Measurements from ENCODE around the gene ATG2B. TPM values are rescaled to one million over a fixed set of nuclear protein-coding genes. Genes with fewer than 3 reads are reported as not detected.

The ATG2B gene
- total and polyA plus RNA-seq, 5 donors from 2014 or later: 2.0 to 40.0 (median 2.3) TPM

DNA sequence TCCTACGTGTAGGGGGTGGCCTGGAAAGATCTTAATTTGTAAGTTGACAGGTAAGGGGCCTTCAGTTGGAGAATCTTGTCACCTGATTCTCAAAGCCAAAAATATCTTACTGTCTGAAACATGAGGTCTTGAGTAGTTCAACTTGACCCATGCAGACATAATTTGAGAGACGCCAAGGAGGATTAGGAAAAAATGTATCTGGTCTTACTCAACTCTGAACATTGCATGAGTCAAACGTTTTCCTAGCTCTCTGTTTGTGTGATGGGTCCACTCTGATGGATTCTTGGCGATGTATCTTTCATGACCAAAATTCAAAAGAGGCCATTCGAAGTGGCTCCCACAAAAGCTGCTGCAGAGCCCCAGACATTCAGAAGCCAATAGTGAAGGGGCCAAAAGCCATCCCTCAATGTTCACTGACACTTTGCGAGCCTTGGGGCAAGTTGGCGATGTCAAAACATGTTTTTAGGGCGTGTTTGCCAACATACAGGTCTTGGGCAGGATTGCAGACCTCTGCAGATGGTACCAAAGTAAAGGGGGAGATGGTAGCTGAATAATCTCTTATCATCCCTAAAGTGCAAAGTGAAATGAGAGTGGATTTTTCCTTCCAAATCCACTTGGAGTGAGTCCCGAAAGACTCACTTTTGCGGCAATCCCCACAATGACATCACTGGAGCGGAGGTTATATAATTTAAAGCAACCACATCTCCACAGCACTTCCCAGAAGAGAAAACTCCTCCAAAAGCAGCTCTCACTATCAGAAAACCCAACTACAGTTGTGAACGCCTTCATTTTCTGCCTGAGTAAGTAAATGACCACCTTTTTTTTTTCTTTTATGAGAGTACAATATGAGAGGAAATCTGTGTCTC, 107.4 kb downstream of the ATG2B start, which contains the start of gene BDKRB1:
Gene BDKRB1, plus strand, starts transcription at position 710 of the 866 bp plus-strand sequence. CDS start 7,473 bp downstream, outside the sequence.
- no peak for ATAC-seq (ENCODE audit: low read depth in 2 of 2)
- H3K36me3 Mint-ChIP-seq: no peaks in the 10 kb centered on the region
- peak within 1 kb of the TSS in 1 of 4 donors; percentile 51 for H3K4me3 Mint-ChIP-seq
- no peaks in the 10 kb centered on the region for H3K4me1 Mint-ChIP-seq
- Histone ChIP-seq H3K27me3 (ENCODE audit: control insufficient read depth, insufficient read depth, low read length) (peaks cover 11% of the 10 kb centered on the region), H3K4me1 (ENCODE audit: control insufficient read depth, insufficient read depth, low read length, poor library complexity, severe bottlenecking) (no peaks in the 10 kb centered on the region), H3K4me3 (ENCODE audit: low read depth, low read length) (no peak within 1 kb of the TSS), H3K36me3 (ENCODE audit: control insufficient read depth, insufficient read depth, low read length) (no peaks in the 10 kb centered on the region), H3K9me3 (ENCODE audit: control insufficient read depth in 2 of 2, low read length in 2 of 2) (no peaks in the 10 kb centered on the region), H3K27ac (ENCODE audit: insufficient read depth, low read length, poor library complexity, severe bottlenecking) (no peak within 1 kb of the TSS)
- no peak within 1 kb of the TSS for H3K27ac Mint-ChIP-seq
- H3K9me3 Mint-ChIP-seq: no peaks in the 10 kb centered on the region
- DNase-seq: no peak
- H3K27me3 Mint-ChIP-seq: peaks cover 46% of the 10 kb centered on the region

DNA sequence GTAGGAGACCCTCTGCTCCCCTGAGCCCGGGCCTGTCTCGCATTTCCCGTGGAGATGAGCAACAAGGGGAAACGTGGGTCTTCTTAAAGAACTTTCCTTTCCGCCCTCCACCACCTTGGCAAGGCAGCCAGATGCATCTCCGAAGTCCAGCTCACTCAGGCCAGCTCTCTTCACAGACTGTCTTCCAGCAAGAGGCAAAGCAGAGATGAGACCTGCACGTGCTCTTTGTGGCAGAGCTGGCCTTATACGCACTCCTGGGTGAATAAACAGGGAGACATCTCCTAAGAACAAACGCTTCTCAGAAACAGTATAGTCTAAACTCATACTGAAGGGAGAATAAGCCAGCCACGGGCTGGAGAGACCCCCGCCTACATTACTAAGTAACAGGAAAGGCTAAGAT, 108.5 kb downstream of the ATG2B start:
- Mint-ChIP-seq H3K27me3 (peaks cover 47% of the 10 kb centered on the region), H3K36me3 (no peaks in the 10 kb centered on the region), H3K9me3 (no peaks in the 10 kb centered on the region), H3K27ac (no peak overlapping the region), H3K4me3 (no peak overlapping the region), H3K4me1 (no peaks in the 10 kb centered on the region)
- H3K27me3 ChIP-seq (ENCODE audit: control insufficient read depth, insufficient read depth, low read length): peaks cover 9% of the 10 kb centered on the region
- ATAC-seq (ENCODE audit: low read depth in 2 of 2) (no peak), DNase-seq (no peak)
- no peak overlapping the region for H3K4me3 ChIP-seq (ENCODE audit: low read depth, low read length)
- no peaks in the 10 kb centered on the region for H3K4me1 ChIP-seq (ENCODE audit: control insufficient read depth, insufficient read depth, low read length, poor library complexity, severe bottlenecking)
- H3K36me3 ChIP-seq (ENCODE audit: control insufficient read depth, insufficient read depth, low read length): no peaks in the 10 kb centered on the region
- no peak overlapping the region for H3K27ac ChIP-seq (ENCODE audit: insufficient read depth, low read length, poor library complexity, severe bottlenecking)
- H3K9me3 ChIP-seq (ENCODE audit: control insufficient read depth in 2 of 2, low read length in 2 of 2): no peaks in the 10 kb centered on the region

DNA sequence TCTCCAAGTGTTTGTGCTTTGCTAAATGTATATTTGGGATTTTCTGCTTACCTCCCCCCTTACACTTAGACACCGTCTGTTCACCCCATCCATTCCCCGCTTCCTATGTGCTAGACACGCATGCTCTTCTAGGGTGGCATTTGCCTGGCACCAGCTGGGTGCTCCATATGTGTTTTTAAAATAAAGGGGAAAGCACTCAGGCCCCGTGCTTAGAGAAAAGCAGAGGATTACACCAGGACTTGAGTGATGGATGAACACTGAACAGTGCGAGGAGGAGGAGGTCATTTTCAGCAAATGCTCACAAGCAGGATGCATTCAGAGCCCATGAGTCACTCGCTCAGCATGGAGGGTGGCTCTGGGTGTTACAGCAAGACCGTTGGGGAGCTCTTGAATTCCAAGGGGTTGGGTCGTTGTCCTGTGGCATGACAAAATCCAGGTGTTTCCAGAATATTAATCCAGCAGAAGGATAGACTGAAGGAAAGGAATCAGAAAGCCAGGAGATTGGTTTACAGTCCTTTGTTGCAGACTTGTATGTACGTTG, 110.1 kb downstream of the ATG2B start:
- Mint-ChIP-seq H3K27me3 (peaks cover 47% of the 10 kb centered on the region), H3K9me3 (no peaks in the 10 kb centered on the region), H3K4me1 (no peaks in the 10 kb centered on the region), H3K4me3 (no peak overlapping the region), H3K36me3 (no peaks in the 10 kb centered on the region), H3K27ac (no peak overlapping the region)
- ATAC-seq (ENCODE audit: low read depth in 2 of 2): no peak
- Histone ChIP-seq H3K4me3 (ENCODE audit: low read depth, low read length) (no peak overlapping the region), H3K36me3 (ENCODE audit: control insufficient read depth, insufficient read depth, low read length) (no peaks in the 10 kb centered on the region), H3K4me1 (ENCODE audit: control insufficient read depth, insufficient read depth, low read length, poor library complexity, severe bottlenecking) (no peaks in the 10 kb centered on the region), H3K27ac (ENCODE audit: insufficient read depth, low read length, poor library complexity, severe bottlenecking) (no peak overlapping the region), H3K27me3 (ENCODE audit: control insufficient read depth, insufficient read depth, low read length) (peaks cover 5% of the 10 kb centered on the region), H3K9me3 (ENCODE audit: control insufficient read depth in 2 of 2, low read length in 2 of 2) (no peaks in the 10 kb centered on the region)
- no peak for DNase-seq

DNA sequence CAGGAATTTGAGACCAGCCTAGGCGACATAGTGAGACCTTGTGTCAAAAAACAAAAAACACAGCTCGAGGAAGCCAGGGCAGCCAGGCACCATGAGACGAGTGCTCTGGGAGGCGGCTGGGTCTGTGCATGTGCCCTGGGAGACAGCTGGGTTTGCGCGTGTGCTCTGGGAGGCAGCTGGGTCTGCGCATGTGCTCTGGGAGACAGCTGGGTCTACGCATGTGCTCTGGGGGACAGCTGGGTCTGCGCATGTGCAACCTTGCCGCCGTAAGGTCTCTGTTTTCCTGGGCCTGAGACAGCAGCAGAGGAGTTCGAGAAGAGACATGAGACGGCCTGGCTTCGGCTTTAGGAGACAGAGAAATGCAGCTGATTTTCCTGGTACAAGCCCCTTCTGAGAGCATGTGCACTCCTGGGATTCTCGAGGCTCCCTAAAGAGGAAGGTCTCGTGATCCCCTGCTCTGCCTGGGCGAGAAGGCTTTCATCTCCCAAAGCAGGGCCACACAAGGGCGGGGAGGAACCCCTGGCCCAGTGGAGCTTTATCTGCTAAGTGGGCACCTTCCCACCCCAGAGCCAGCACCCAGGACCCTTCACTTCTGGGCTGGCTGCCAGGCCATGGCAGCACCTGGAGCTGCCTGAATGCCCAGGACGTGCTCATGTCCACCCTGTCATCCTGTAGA, 110.7 kb downstream of the ATG2B start:
- Histone ChIP-seq H3K9me3 (ENCODE audit: control insufficient read depth in 2 of 2, low read length in 2 of 2) (no peaks in the 10 kb centered on the region), H3K4me3 (ENCODE audit: low read depth, low read length) (no peak overlapping the region), H3K4me1 (ENCODE audit: control insufficient read depth, insufficient read depth, low read length, poor library complexity, severe bottlenecking) (no peaks in the 10 kb centered on the region), H3K27ac (ENCODE audit: insufficient read depth, low read length, poor library complexity, severe bottlenecking) (no peak overlapping the region), H3K36me3 (ENCODE audit: control insufficient read depth, insufficient read depth, low read length) (no peaks in the 10 kb centered on the region), H3K27me3 (ENCODE audit: control insufficient read depth, insufficient read depth, low read length) (peaks cover 5% of the 10 kb centered on the region)
- ATAC-seq (ENCODE audit: low read depth in 2 of 2) (no peak), DNase-seq (no peak)
- Mint-ChIP-seq H3K36me3 (no peaks in the 10 kb centered on the region), H3K9me3 (no peaks in the 10 kb centered on the region), H3K27ac (no peak overlapping the region), H3K4me3 (no peak overlapping the region), H3K4me1 (no peaks in the 10 kb centered on the region), H3K27me3 (peaks cover 43% of the 10 kb centered on the region)

DNA sequence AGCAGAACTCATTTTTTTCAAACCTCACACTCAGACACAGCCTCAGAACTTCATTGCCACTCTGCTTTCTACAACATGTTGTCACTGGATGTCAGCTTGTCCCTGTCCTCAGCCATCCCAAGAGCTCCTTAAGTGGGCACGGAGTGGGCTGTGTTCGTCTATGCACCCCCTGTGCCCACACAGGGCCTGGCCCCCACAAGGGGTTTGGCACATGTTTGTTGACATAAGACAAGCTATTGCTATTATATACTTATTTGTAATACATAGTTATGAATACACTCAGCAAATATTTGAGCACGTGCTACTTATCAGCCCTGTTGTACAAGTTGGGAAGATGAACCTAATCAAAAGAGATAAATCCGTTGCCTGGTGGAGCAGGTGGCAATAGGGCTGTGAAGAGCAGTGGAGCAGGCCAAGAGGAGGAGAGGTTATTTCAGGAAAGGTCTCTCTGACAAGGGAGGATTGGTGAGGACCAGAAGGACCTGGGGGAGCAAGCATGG, 111.4 kb downstream of the ATG2B start:
- H3K27me3 Mint-ChIP-seq: peaks cover 35% of the 10 kb centered on the region

DNA sequence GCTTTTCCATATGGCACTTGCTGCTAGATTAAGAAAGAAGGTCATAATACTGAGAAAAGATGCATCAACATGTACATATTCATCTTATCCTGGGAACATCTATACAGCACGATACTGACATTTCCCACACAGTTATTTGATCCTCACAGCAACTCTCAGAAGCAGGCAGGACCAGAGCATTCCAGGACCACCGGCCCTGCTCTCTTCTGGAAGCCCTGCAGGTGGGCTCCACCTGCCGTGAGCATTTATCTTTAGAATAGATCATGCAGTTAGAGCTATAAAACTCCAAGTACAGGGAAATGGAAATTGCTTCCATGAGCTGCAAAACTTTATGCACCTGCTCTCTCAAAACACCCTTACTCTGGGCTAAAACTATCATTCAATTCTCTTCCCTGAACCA, 112.7 kb downstream of the ATG2B start:
- Mint-ChIP-seq H3K36me3 (no peaks in the 10 kb centered on the region), H3K27me3 (peaks cover 33% of the 10 kb centered on the region), H3K4me3 (no peak overlapping the region), H3K4me1 (no peaks in the 10 kb centered on the region), H3K9me3 (no peaks in the 10 kb centered on the region), H3K27ac (no peak overlapping the region)
- Histone ChIP-seq H3K4me1 (ENCODE audit: control insufficient read depth, insufficient read depth, low read length, poor library complexity, severe bottlenecking) (no peaks in the 10 kb centered on the region), H3K36me3 (ENCODE audit: control insufficient read depth, insufficient read depth, low read length) (no peaks in the 10 kb centered on the region), H3K9me3 (ENCODE audit: control insufficient read depth in 2 of 2, low read length in 2 of 2) (no peaks in the 10 kb centered on the region), H3K4me3 (ENCODE audit: low read depth, low read length) (no peak overlapping the region), H3K27me3 (ENCODE audit: control insufficient read depth, insufficient read depth, low read length) (peaks cover 3% of the 10 kb centered on the region), H3K27ac (ENCODE audit: insufficient read depth, low read length, poor library complexity, severe bottlenecking) (no peak overlapping the region)
- ATAC-seq (ENCODE audit: low read depth in 2 of 2) (no peak), DNase-seq (no peak)

More for the DNA sequence above, 111.4 kb downstream of the ATG2B start:
- Histone ChIP-seq H3K4me3 (ENCODE audit: low read depth, low read length) (no peak overlapping the region), H3K4me1 (ENCODE audit: control insufficient read depth, insufficient read depth, low read length, poor library complexity, severe bottlenecking) (no peaks in the 10 kb centered on the region), H3K36me3 (ENCODE audit: control insufficient read depth, insufficient read depth, low read length) (no peaks in the 10 kb centered on the region), H3K27ac (ENCODE audit: insufficient read depth, low read length, poor library complexity, severe bottlenecking) (no peak overlapping the region), H3K9me3 (ENCODE audit: control insufficient read depth in 2 of 2, low read length in 2 of 2) (no peaks in the 10 kb centered on the region), H3K27me3 (ENCODE audit: control insufficient read depth, insufficient read depth, low read length) (peaks cover 5% of the 10 kb centered on the region)
- no peaks in the 10 kb centered on the region for H3K9me3 Mint-ChIP-seq
- no peak overlapping the region for H3K27ac Mint-ChIP-seq
- no peaks in the 10 kb centered on the region for H3K4me1 Mint-ChIP-seq
- no peaks in the 10 kb centered on the region for H3K36me3 Mint-ChIP-seq
- no peak overlapping the region for H3K4me3 Mint-ChIP-seq
- DNase-seq (no peak), ATAC-seq (ENCODE audit: low read depth in 2 of 2) (no peak)

DNA sequence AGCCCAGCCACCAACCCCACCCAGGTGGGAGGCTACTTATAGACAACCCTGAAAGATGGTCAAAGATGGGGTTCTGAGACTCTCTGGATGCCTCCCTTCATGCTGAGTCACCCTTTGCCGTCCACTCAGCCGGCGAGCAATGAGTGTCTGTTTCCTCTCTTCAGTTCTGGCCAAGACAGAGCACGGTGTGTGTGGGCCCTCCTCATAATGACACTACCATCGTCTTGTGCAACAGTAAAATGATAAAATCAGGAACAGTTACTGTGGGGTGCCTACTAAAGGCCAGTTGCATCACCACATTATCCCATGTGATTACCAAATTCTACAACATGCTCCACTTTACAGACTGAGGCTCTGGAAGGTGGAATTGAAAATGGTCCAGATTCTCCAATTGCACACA, 114.1 kb downstream of the ATG2B start:
- Histone ChIP-seq H3K4me3 (ENCODE audit: low read depth, low read length) (no peak overlapping the region), H3K9me3 (ENCODE audit: control insufficient read depth in 2 of 2, low read length in 2 of 2) (no peaks in the 10 kb centered on the region), H3K36me3 (ENCODE audit: control insufficient read depth, insufficient read depth, low read length) (no peaks in the 10 kb centered on the region), H3K27me3 (ENCODE audit: control insufficient read depth, insufficient read depth, low read length) (peaks cover 2% of the 10 kb centered on the region), H3K4me1 (ENCODE audit: control insufficient read depth, insufficient read depth, low read length, poor library complexity, severe bottlenecking) (no peaks in the 10 kb centered on the region), H3K27ac (ENCODE audit: insufficient read depth, low read length, poor library complexity, severe bottlenecking) (no peak overlapping the region)
- H3K4me3 Mint-ChIP-seq: no peak overlapping the region
- no peak overlapping the region for H3K27ac Mint-ChIP-seq
- ATAC-seq (ENCODE audit: low read depth in 2 of 2): no peak
- no peaks in the 10 kb centered on the region for H3K4me1 Mint-ChIP-seq
- H3K27me3 Mint-ChIP-seq: peaks cover 22% of the 10 kb centered on the region
- H3K36me3 Mint-ChIP-seq: no peaks in the 10 kb centered on the region
- peaks cover 0 to 2% (median 0%) of the 10 kb centered on the region in 7 donors for H3K9me3 Mint-ChIP-seq
- no peak for DNase-seq
